ENCODE data around the gene PHC1. TPM values are rescaled to one million over a fixed set of nuclear protein-coding genes. Genes with fewer than 3 reads are reported as not detected.

Gene PHC1
- total and polyA plus RNA-seq, 3 donors from 2014 or later: 112 to 154 (median 134) TPM

- no peak overlapping the region for H3K27ac ChIP-seq
- intact Hi-C loops (cut with DNase I; ENCODE audit: low total_unique reads): no loop called here
- H3K9me3 ChIP-seq: no peaks in the 10 kb centered on the region
- WGBS, 2 donors: 87 to 100% methylated on average over 1 of the region's 1 CpG
- H3K36me3 ChIP-seq (ENCODE audit: low read depth, missing control alignments): no peaks in the 10 kb centered on the region
- no peaks in the 10 kb centered on the region for H3K4me1 ChIP-seq
- no peak overlapping the region for H3K4me3 ChIP-seq
- no peaks in the 10 kb centered on the region for H3K27me3 ChIP-seq
- DNase-seq: no peak
- TF ChIP-seq POLR2A (IDR thresholded peaks at IDR 0.05) (no peak), CTCF (IDR thresholded peaks at IDR 0.05) (no peak)
These were observed 71.0 kb downstream of the PHC1 start for GRCh38 chr12:8985213-8985754.

GRCh38 chr12:8987163-8987562 lies 72.9 kb downstream of the PHC1 start:
- no peak overlapping the region for H3K4me3 ChIP-seq
- H3K4me1 ChIP-seq: no peaks in the 10 kb centered on the region
- H3K27me3 ChIP-seq: no peaks in the 10 kb centered on the region
- intact Hi-C loops (cut with DNase I; ENCODE audit: low total_unique reads): no loop called here
- no peaks in the 10 kb centered on the region for H3K36me3 ChIP-seq (ENCODE audit: low read depth, missing control alignments)
- no peak for DNase-seq
- H3K27ac ChIP-seq: no peak overlapping the region
- no peaks in the 10 kb centered on the region for H3K9me3 ChIP-seq
- TF ChIP-seq POLR2A (IDR thresholded peaks at IDR 0.05) (no peak), CTCF (IDR thresholded peaks at IDR 0.05) (no peak)

GRCh38 chr12:8987685-8988084 lies 73.4 kb downstream of the PHC1 start:
- no peaks in the 10 kb centered on the region for H3K27me3 ChIP-seq
- intact Hi-C loops (cut with DNase I; ENCODE audit: low total_unique reads): no loop called here
- H3K4me3 ChIP-seq: no peak overlapping the region
- no peak overlapping the region for H3K27ac ChIP-seq
- H3K36me3 ChIP-seq (ENCODE audit: low read depth, missing control alignments): no peaks in the 10 kb centered on the region
- DNase-seq: no peak
- TF ChIP-seq POLR2A (IDR thresholded peaks at IDR 0.05) (no peak), CTCF (IDR thresholded peaks at IDR 0.05) (no peak)
- no peaks in the 10 kb centered on the region for H3K4me1 ChIP-seq
- no peaks in the 10 kb centered on the region for H3K9me3 ChIP-seq
- 84 to 91% methylated on average over 1 of the region's 1 CpG for WGBS, 2 donors

GRCh38 chr12:8989413-8989812 lies 75.1 kb downstream of the PHC1 start, which contains the start of gene KLRG1:
Gene KLRG1, plus strand, starts transcription at chr12:8989546. Its CDS starts 90 bp downstream, at chr12:8989636.
- H3K36me3 ChIP-seq (ENCODE audit: low read depth, missing control alignments): no peaks in the 10 kb centered on the region
- H3K4me1 ChIP-seq: no peaks in the 10 kb centered on the region
- no peak for DNase-seq
- TF ChIP-seq CTCF (IDR thresholded peaks at IDR 0.05) (no peak), POLR2A (IDR thresholded peaks at IDR 0.05) (no peak)
- 78 to 88% methylated on average over 2 of the region's 2 CpGs for WGBS, 2 donors
- H3K9me3 ChIP-seq: no peaks in the 10 kb centered on the region
- H3K27me3 ChIP-seq: no peaks in the 10 kb centered on the region
- intact Hi-C loops (cut with DNase I; ENCODE audit: low total_unique reads): no loop called here
- H3K27ac ChIP-seq: no peak within 1 kb of the TSS
- no peak within 1 kb of the TSS for H3K4me3 ChIP-seq

Other genes with a start within 250 kb of the PHC1 start
- gene RIMKLB, start 216.5 kb upstream of the PHC1 start, total RNA-seq: 100 to 1,000 TPM; 123 to 141 TPM
- gene RIMKLB, start 216.5 kb upstream of the PHC1 start, polyA plus RNA-seq (ENCODE audit: insufficient read depth, low read depth, low replicate concordance): 101 TPM
- 10 to 100 TPM; 47.6 to 81.1 TPM for gene A2ML1, start 91.9 kb upstream of the PHC1 start, total RNA-seq
- gene A2ML1, start 91.9 kb upstream of the PHC1 start, polyA plus RNA-seq (ENCODE audit: insufficient read depth, low read depth, low replicate concordance): 20.0 TPM
- gene M6PR, start 35.1 kb downstream of the PHC1 start, total RNA-seq: 100 to 1,000 TPM; 166 to 172 TPM
- gene M6PR, start 35.1 kb downstream of the PHC1 start, polyA plus RNA-seq (ENCODE audit: insufficient read depth, low read depth, low replicate concordance): 127 TPM
- 1 to 10 TPM; 3.5 to 4.6 TPM for gene KLRG1, start 75.0 kb downstream of the PHC1 start, total RNA-seq
- gene KLRG1, start 75.0 kb downstream of the PHC1 start, polyA plus RNA-seq (ENCODE audit: insufficient read depth, low read depth, low replicate concordance): 2.4 TPM
- gene A2M, start 201.4 kb downstream of the PHC1 start, total RNA-seq: 100 to 1,000 TPM in 1 of 2 donors, 10 to 100 TPM in 1; 64.2 to 151 TPM
- gene A2M, start 201.4 kb downstream of the PHC1 start, polyA plus RNA-seq (ENCODE audit: insufficient read depth, low read depth, low replicate concordance): 200 TPM

All from testis (tissue), 3 donors.